GM12892 (cell line): Measurements from ENCODE around the gene SKIL.

Experiments
- POLR2A ChIP-seq: IDR thresholded peaks from 2 replicates; pipeline ENCODE4 v1.6.1; 2011; ENCODE audit warnings: low read depth, low read length, control low read depth
- POLR2AphosphoS5 ChIP-seq: IDR thresholded peaks from 2 replicates; pipeline ENCODE4 v1.6.1; 2011; ENCODE audit warnings: low read depth, low read length, control low read depth
- TAF1 ChIP-seq: IDR thresholded peaks from 2 replicates; pipeline ENCODE4 v1.6.1; 2011; ENCODE audit warnings: low read depth, mild to moderate bottlenecking, control low read depth, low read length, borderline replicate concordance

GRCh38 chr3:170421758-170422157 lies 64.2 kb downstream of the SKIL start:
- TF ChIP-seq POLR2AphosphoS5 (no peak), TAF1 (no peak), POLR2A (no peak)
